ENCODE measurements around the gene EEIG1.

GRCh38 chr9:128024761-128025308 is 44.0 kb upstream of the EEIG1 start:
- TF ChIP-seq CTCF (IDR thresholded peaks at IDR 0.05) (no peak), POLR2A (IDR thresholded peaks at IDR 0.05) (no peak), POLR2AphosphoS5 (IDR thresholded peaks at IDR 0.05) (no peak)
